ENCODE results near the gene RALGPS1.

DNA sequence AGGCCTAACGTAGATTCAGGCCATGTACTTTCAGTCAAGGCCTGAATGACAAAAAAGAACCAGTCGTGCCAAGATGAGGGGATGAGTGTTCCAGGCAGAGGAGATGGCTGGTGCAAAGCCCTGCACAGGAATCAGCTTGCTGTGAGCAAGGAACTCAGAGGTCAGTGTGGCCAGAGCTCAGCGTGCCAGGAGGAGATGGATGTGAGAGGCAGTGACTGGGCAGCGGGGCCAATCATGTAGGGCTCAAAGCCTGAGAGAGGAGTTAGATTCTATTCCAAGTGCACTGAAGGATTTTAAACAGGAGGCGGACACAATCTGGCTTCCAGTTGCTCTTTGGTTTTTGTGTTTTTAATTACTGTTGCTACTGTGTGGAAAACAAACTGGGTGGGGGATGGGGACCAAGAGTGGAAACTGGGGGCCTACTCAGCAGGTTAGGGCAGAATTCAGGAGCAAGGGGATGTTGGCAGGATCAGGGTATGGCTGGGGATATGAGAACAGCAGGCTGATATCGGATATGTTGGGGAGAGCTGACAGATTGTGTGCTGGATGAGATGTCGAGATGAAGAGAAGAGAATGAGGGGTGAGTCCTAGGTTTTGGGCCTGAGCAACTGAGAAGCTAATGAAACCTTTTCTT lies 143.5 kb downstream of the RALGPS1 start:
- TF ChIP-seq, protein P1, sequence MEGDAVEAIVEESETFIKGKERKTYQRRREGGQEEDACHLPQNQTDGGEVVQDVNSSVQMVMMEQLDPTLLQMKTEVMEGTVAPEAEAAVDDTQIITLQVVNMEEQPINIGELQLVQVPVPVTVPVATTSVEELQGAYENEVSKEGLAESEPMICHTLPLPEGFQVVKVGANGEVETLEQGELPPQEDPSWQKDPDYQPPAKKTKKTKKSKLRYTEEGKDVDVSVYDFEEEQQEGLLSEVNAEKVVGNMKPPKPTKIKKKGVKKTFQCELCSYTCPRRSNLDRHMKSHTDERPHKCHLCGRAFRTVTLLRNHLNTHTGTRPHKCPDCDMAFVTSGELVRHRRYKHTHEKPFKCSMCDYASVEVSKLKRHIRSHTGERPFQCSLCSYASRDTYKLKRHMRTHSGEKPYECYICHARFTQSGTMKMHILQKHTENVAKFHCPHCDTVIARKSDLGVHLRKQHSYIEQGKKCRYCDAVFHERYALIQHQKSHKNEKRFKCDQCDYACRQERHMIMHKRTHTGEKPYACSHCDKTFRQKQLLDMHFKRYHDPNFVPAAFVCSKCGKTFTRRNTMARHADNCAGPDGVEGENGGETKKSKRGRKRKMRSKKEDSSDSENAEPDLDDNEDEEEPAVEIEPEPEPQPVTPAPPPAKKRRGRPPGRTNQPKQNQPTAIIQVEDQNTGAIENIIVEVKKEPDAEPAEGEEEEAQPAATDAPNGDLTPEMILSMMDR (IDR thresholded peaks at IDR 0.05), result no peak
- TF ChIP-seq NFYB (CRISPR knock-in tag; conservative IDR thresholded peaks at IDR 0.05; ENCODE audit: low read depth) (no peak), RELA (CRISPR knock-in tag; IDR thresholded peaks at IDR 0.05; ENCODE audit: borderline replicate concordance) (no peak), JUN (CRISPR knock-in tag; IDR thresholded peaks at IDR 0.05) (no peak)
- TF ChIP-seq, protein P2, sequence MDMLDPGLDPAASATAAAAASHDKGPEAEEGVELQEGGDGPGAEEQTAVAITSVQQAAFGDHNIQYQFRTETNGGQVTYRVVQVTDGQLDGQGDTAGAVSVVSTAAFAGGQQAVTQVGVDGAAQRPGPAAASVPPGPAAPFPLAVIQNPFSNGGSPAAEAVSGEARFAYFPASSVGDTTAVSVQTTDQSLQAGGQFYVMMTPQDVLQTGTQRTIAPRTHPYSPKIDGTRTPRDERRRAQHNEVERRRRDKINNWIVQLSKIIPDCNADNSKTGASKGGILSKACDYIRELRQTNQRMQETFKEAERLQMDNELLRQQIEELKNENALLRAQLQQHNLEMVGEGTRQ (CRISPR knock-in tag; IDR thresholded peaks at IDR 0.05), result no peak
